ENCODE data around the gene STK17B.
A peak's percentile ranks its signal among the peaks of the same experiment; 100 is the strongest.

Gene STK17B

GRCh38 chr2:196131949-196132925 lies 39.1 kb downstream of the STK17B start:
- Histone ChIP-seq H2AFZ (ENCODE audit: low read depth, low read length) (no peak overlapping the region), H3K4me2 (ENCODE audit: insufficient read depth, low read length) (no peak overlapping the region), H3K79me2 (ENCODE audit: insufficient read depth, low read length) (no peaks in the 10 kb centered on the region; the same call in 1 of the 2 replicates), H3K27ac (ENCODE audit: low read length) (peak overlapping the region; percentile 16; the same call in 1 of the 2 replicates), H3K4me1 (ENCODE audit: insufficient read depth, low read length) (no peaks in the 10 kb centered on the region), H3K27me3 (ENCODE audit: insufficient read depth, low read length, poor library complexity) (no peaks in the 10 kb centered on the region), H3K4me3 (ENCODE audit: low read depth in 1 of 2, low read length in 2 of 2) (no peak overlapping the region), H3K9me3 (ENCODE audit: insufficient read depth, low read length, severe bottlenecking) (peaks cover 76% of the 10 kb centered on the region), H4K20me1 (ENCODE audit: insufficient read depth, low read length) (no peaks in the 10 kb centered on the region), H3K36me3 (ENCODE audit: insufficient read depth, low read length) (peaks cover 54% of the 10 kb centered on the region), H3K9ac (ENCODE audit: low read depth, low read length) (no peak overlapping the region)
- no peak for TF ChIP-seq EZH2 (IDR thresholded peaks at IDR 0.05; ENCODE audit: borderline replicate concordance, low read depth, low read length, severe bottlenecking)
- TF ChIP-seq CTCF (IDR thresholded peaks at IDR 0.05; ENCODE audit: borderline replicate concordance, extremely low read depth, low read length, poor library complexity, severe bottlenecking): no peak
- DNase-seq: peak; percentile 82
- peak; percentile 57 for ATAC-seq (ENCODE audit: insufficient read depth, low read depth)

DNA sequence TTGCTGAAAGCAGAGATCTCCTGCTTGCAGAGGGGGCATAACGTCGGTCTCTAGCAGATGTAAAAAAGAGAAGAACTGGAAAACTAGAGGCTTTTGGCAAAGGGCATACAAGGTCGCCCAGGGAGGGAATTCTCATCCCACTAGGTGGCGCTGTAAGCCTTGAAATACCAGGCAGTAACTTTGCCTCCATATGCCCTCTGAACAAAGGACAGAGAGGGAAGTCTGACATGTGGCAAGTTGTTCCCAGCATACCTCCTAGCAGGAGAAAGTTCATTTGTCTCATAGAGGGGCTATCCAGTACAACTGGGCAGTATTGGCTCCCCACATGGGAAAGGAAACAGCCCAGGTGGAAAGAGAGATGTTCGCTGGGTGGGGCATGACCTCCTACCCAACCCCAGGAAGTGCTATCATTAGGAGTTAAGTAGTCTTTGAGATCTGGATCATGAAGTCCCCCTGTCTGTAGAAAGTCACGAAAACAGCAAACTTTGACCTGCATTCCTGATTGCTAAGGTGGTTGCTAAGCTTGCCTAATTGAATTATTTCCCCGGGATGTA lies 39.9 kb downstream of the STK17B start:
- TF ChIP-seq EZH2 (IDR thresholded peaks at IDR 0.05; ENCODE audit: borderline replicate concordance, low read depth, low read length, severe bottlenecking): no peak
- peak; percentile 78 for TF ChIP-seq CTCF (IDR thresholded peaks at IDR 0.05; ENCODE audit: borderline replicate concordance, extremely low read depth, low read length, poor library complexity, severe bottlenecking)
- Histone ChIP-seq H3K9ac (ENCODE audit: low read depth, low read length) (no peak overlapping the region), H3K4me3 (ENCODE audit: low read depth in 1 of 2, low read length in 2 of 2) (no peak overlapping the region), H2AFZ (ENCODE audit: low read depth, low read length) (no peak overlapping the region), H3K9me3 (ENCODE audit: insufficient read depth, low read length, severe bottlenecking) (peaks cover 73% of the 10 kb centered on the region), H4K20me1 (ENCODE audit: insufficient read depth, low read length) (no peaks in the 10 kb centered on the region), H3K4me1 (ENCODE audit: insufficient read depth, low read length) (no peaks in the 10 kb centered on the region), H3K36me3 (ENCODE audit: insufficient read depth, low read length) (peaks cover 47% of the 10 kb centered on the region), H3K27ac (ENCODE audit: low read length) (no peak overlapping the region), H3K4me2 (ENCODE audit: insufficient read depth, low read length) (no peak overlapping the region), H3K79me2 (ENCODE audit: insufficient read depth, low read length) (no peaks in the 10 kb centered on the region; the same call in 1 of the 2 replicates), H3K27me3 (ENCODE audit: insufficient read depth, low read length, poor library complexity) (no peaks in the 10 kb centered on the region)
- DNase-seq: peak; percentile 72
- ATAC-seq (ENCODE audit: insufficient read depth, low read depth): peak; percentile 57

DNA sequence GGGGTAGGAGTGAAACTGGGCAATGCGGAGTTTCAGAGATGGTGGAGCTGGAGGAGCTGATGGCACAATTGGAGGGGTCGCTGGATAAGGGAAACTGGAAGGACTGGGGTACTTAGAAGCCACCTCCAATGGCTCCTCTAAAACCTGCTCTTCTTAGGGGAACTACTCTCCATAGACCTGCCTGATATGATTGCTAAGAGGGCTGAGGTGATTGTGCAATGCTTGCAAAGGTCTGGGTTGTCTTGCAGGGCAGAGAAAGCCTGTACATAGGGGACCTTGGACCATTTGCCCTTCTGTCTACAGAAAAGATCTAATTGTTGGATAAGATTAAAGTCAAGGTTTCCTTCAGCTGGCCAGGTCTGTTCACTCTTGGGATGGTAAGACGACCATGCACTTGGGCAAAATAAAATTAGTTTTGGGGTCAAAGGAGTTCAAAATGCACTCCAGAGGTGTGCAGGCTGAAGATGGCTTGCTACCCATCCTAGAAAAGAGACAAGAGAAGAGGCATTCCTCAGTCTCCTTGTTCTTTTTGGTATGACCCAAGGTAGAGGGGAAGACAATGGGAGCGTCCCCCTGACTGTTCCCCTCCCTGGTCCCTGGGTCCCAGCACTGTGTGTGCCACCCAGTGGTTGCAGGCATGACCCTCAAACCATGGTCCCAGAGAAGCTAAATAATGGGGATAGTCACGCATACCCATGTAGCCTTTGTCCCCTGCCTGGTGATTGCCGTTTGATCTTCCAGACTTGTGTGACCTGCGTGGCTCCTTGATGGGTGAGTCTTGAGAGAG lies 41.1 kb downstream of the STK17B start:
- no peak overlapping the region for H3K4me2 ChIP-seq (ENCODE audit: insufficient read depth, low read length)
- no peaks in the 10 kb centered on the region for H3K79me2 ChIP-seq (ENCODE audit: insufficient read depth, low read length)
- TF ChIP-seq EZH2 (IDR thresholded peaks at IDR 0.05; ENCODE audit: borderline replicate concordance, low read depth, low read length, severe bottlenecking) (no peak), CTCF (IDR thresholded peaks at IDR 0.05; ENCODE audit: borderline replicate concordance, extremely low read depth, low read length, poor library complexity, severe bottlenecking) (peak; percentile 29)
- no peak for ATAC-seq (ENCODE audit: insufficient read depth, low read depth)
- H3K27ac ChIP-seq (ENCODE audit: low read length): no peak overlapping the region
- no peaks in the 10 kb centered on the region for H3K27me3 ChIP-seq (ENCODE audit: insufficient read depth, low read length, poor library complexity)
- no peak overlapping the region for H2AFZ ChIP-seq (ENCODE audit: low read depth, low read length)
- peaks cover 34% of the 10 kb centered on the region for H3K36me3 ChIP-seq (ENCODE audit: insufficient read depth, low read length)
- peak; percentile 60 for DNase-seq
- no peaks in the 10 kb centered on the region for H3K4me1 ChIP-seq (ENCODE audit: insufficient read depth, low read length)
- peaks cover 65% of the 10 kb centered on the region for H3K9me3 ChIP-seq (ENCODE audit: insufficient read depth, low read length, severe bottlenecking)
- H3K9ac ChIP-seq (ENCODE audit: low read depth, low read length): no peak overlapping the region
- H4K20me1 ChIP-seq (ENCODE audit: insufficient read depth, low read length): no peaks in the 10 kb centered on the region
- no peak overlapping the region for H3K4me3 ChIP-seq (ENCODE audit: low read depth in 1 of 2, low read length in 2 of 2)
